Endothelial cell of umbilical vein (primary cell): Measurements from ENCODE around the gene KRT32. TPM values are rescaled to one million over a fixed set of nuclear protein-coding genes. Genes with fewer than 3 reads are reported as not detected.

Source experiments
- BruUV-seq: library from RNA; stranded (reverse); fragments of 400-500 nt; replicated peaks from 2 replicates; lab custom pipeline; 2021; lab: Mats Ljungman, UMichigan
- CTCF ChIA-PET: fragments of 300-600, 350-600 bp; sonication (Branson Sonifier 250); formaldehyde crosslinking; loops from one replicate; lab custom pipeline; 2021; ENCODE audit warnings: antibody characterized with exemption, inconsistent platforms; lab: Charles Lee
- POLR2A ChIA-PET: fragments of 300-600, 350-600 bp; sonication (Branson Sonifier 250); formaldehyde crosslinking; loops from one replicate; lab custom pipeline; 2021; ENCODE audit warnings: antibody characterized with exemption, inconsistent platforms; lab: Charles Lee
- DNase-seq: peaks from one replicate; pipeline ENCODE4 v3.0.0-alpha.2; 2011; ENCODE audit warnings: low read depth, low spot score
- FAIRE-seq: peaks from 2 replicates; lab custom pipeline; 2011; peaks lifted over from hg19 to GRCh38; lab: Jason Lieb, UNC
- H2AFZ ChIP-seq: 2 replicates; pipeline ENCODE4 v1.6.0; 2012; ENCODE audit warnings: low read depth, low read length, control low read depth, inconsistent platforms
- H3K27ac ChIP-seq: 2 replicates; pipeline ENCODE4 v1.5.1; 2011; ENCODE audit warnings: low read depth, mild to moderate bottlenecking, control low read depth, low read length, moderate library complexity; ENCODE audit not compliant: insufficient read depth
- H3K27me3 ChIP-seq, 2 experiments: 2 replicates each; pipeline versions ENCODE4 v1.6.0 to v1.6.1; 2011; ENCODE audit warnings: low read length in 2 of 2, mixed read lengths in 1 of 2; ENCODE audit not compliant: control insufficient read depth in 2 of 2, insufficient read depth in 2 of 2
- H3K36me3 ChIP-seq, 2 experiments: 2 replicates in 1 of 2; 3 replicates in 1 of 2; pipeline ENCODE4 v1.5.1; 2011; ENCODE audit warnings: low read length in 2 of 2, mild to moderate bottlenecking in 1 of 2, moderate library complexity in 1 of 2; ENCODE audit not compliant: control insufficient read depth in 2 of 2, insufficient read depth in 2 of 2; ENCODE audit errors: extremely low read depth in 1 of 2
- H3K4me1 ChIP-seq: 3 replicates; pipeline ENCODE4 v1.5.1; 2011; ENCODE audit warnings: mild to moderate bottlenecking, low read length; ENCODE audit not compliant: control insufficient read depth, insufficient read depth; ENCODE audit errors: extremely low read depth
- H3K4me2 ChIP-seq: 2 replicates; pipeline ENCODE4 v1.6.1; 2011; ENCODE audit warnings: low read length, control low read depth, mixed read lengths; ENCODE audit not compliant: insufficient read depth
- H3K4me3 ChIP-seq, 3 experiments: fragments of 200-600 bp in 1 of 3; sonication (generic), shearing (Covaris generic) in 1 of 3; replicated peaks in 1 of 3; 2 replicates each; pipeline ENCODE4 v1.5.1; 2011 to 2016; ENCODE audit warnings: control low read depth in 3 of 3, low read length in 3 of 3, mild to moderate bottlenecking in 2 of 3, inconsistent platforms in 1 of 3, low read depth in 1 of 3, moderate library complexity in 1 of 3; ENCODE audit not compliant: insufficient read depth in 1 of 3
- H3K79me2 ChIP-seq: 2 replicates; pipeline ENCODE4 v1.6.0; 2012; ENCODE audit warnings: low read length, inconsistent platforms; ENCODE audit not compliant: control insufficient read depth, insufficient read depth
- H3K9ac ChIP-seq: replicated peaks from 2 replicates; pipeline ENCODE3; 2011; ENCODE audit warnings: low read length, control low read depth; ENCODE audit not compliant: insufficient read depth; ENCODE audit errors: extremely low read depth
- H3K9me1 ChIP-seq: replicated peaks from 3 replicates; pipeline ENCODE4 v1.6.0; 2011; ENCODE audit warnings: mild to moderate bottlenecking, low read length; ENCODE audit not compliant: control insufficient read depth, insufficient read depth; ENCODE audit errors: extremely low read depth
- H3K9me3 ChIP-seq: replicated peaks from 2 replicates; pipeline ENCODE4 v1.5.1; 2012; ENCODE audit warnings: low read length, inconsistent platforms; ENCODE audit not compliant: control insufficient read depth, insufficient read depth
- H4K20me1 ChIP-seq: replicated peaks from 2 replicates; pipeline ENCODE3; 2011; ENCODE audit warnings: mild to moderate bottlenecking, low read length; ENCODE audit not compliant: control insufficient read depth, insufficient read depth; ENCODE audit errors: extremely low read depth
- CTCF ChIP-seq, 2 donors: IDR thresholded peaks; 1 replicate in 1 of 2; 2 replicates in 1 of 2; pipeline ENCODE4 v1.5.1; 2011; ENCODE audit warnings: low read length in 2 of 2, mild to moderate bottlenecking in 2 of 2, moderate library complexity in 2 of 2, control low read depth in 1 of 2, inconsistent platforms in 1 of 2, low read depth in 1 of 2; ENCODE audit not compliant: insufficient read depth in 1 of 2; ENCODE audit errors: extremely low read depth in 1 of 2
- FOS ChIP-seq: IDR thresholded peaks from 2 replicates; pipeline ENCODE4 v1.6.1; 2011; ENCODE audit warnings: mild to moderate bottlenecking, low read length, moderate library complexity, borderline replicate concordance; ENCODE audit not compliant: insufficient read depth
- GATA2 ChIP-seq: IDR thresholded peaks from 2 replicates; pipeline ENCODE4 v1.7.0; 2011; ENCODE audit warnings: low read depth, mild to moderate bottlenecking, moderate library complexity, mixed read lengths, low read length; ENCODE audit not compliant: insufficient read length, insufficient read depth
- MYC ChIP-seq: IDR thresholded peaks from one replicate; pipeline ENCODE4 v1.6.1; 2011; ENCODE audit warnings: mild to moderate bottlenecking, low read depth, low read length
- POLR2AphosphoS5 ChIP-seq: IDR thresholded peaks from 2 replicates; pipeline ENCODE4 v1.6.1; 2012; ENCODE audit warnings: low read depth, mild to moderate bottlenecking, control low read depth, low read length, moderate library complexity; ENCODE audit not compliant: insufficient read depth
- dilution Hi-C: fragments of 300-500 bp; cut with MboI; formaldehyde crosslinking; loops from one replicate; pipeline ENCODE4 v1.15.0; 2019; ENCODE audit warnings: low sequenced_read_pairs; ENCODE audit not compliant: extremely low pct_ligation_motif_present
- intact Hi-C: fragments of 100-400 bp; cut with micrococcal nuclease; formaldehyde crosslinking; loops from one replicate; pipeline ENCODE4 v1.10.0; 2022
- polyA plus RNA-seq, 4 experiments: library from polyadenylated mRNA; depleted of rRNA in 3 of 4; stranded (reverse) in 3 of 4; unstranded in 1 of 4; fragments of >200 nt; gene quantifications; 2 replicates each; pipeline versions ENCODE4 v1.2.1 to v1.2.3, GENCODE V29; 2011 to 2012; ENCODE audit warnings: missing spikeins in 1 of 4
- total RNA-seq: library from RNA; stranded (reverse); gene quantifications from 2 replicates; pipeline ENCODE4 v1.2.3, GENCODE V29; 2021

Gene KRT32
- total and polyA plus RNA-seq, 2 donors (not counting 3 experiments of a cell fraction or from before 2014, with no cell fraction given), result not detected

DNA sequence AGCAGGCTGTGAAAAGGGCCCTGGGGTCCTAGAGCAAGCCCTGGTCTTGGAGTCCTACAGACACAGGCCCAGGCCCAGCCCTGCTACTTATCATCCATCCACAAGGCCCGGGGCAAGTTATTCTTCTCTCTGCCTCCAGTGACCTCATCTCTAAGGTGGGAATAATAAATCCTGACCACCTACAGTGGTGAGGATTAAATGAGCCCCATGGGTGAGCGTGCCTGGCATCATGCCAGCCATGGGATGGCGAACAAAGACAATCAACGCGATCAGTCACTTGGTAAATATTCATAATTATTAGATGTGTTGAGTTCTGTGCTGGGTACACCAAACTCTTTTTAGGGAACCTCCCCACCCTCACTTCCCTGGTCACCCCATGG lies 46.0 kb upstream of the KRT32 start:
- no peaks in the 10 kb centered on the region for H3K36me3 ChIP-seq
- TF ChIP-seq MYC (no peak), POLR2AphosphoS5 (no peak), CTCF (IDR thresholded peaks at IDR 0.05; ENCODE audit: extremely low read depth in 1 of 2, insufficient read depth in 1 of 2, low read depth in 1 of 2, low read length in 2 of 2) (no peak), FOS (no peak), GATA2 (no peak)
- H3K9me1 ChIP-seq, result no peaks in the 10 kb centered on the region
- ChIA-PET POLR2A (no interaction called here), CTCF (interaction anchor here (0.8 to 4.1 kb wide), 2 partner anchors 36 to 149 kb away, joined by 3 to 24 read pairs; no protein-coding TSS in a partner anchor)
- H3K27me3 ChIP-seq, result no peaks in the 10 kb centered on the region
- no peaks in the 10 kb centered on the region for H3K4me1 ChIP-seq
- no peaks in the 10 kb centered on the region for H4K20me1 ChIP-seq
- no peaks in the 10 kb centered on the region for H3K9me3 ChIP-seq
- H3K79me2 ChIP-seq, result no peaks in the 10 kb centered on the region
- H3K27ac ChIP-seq, result no peak overlapping the region
- no peak overlapping the region for H3K4me2 ChIP-seq
- no peak overlapping the region for H2AFZ ChIP-seq
- no peak overlapping the region for H3K9ac ChIP-seq
- FAIRE-seq, result no peak
- intact Hi-C loops (no loop called here), dilution Hi-C loops (no loop called here)
- H3K4me3 ChIP-seq, result no peak overlapping the region
- no TSS peak for BruUV-seq
- no peak for DNase-seq
